SK-N-SH (cell line): ENCODE data around the gene CDK5RAP1. TPM values are rescaled to one million over a fixed set of nuclear protein-coding genes. Genes with fewer than 3 reads are reported as not detected.

Experiments
- CTCF ChIA-PET: fragments of 300-600, 350-600 bp; formaldehyde crosslinking; extraction: SDS; loops from one replicate; lab custom pipeline; 2021; lab: Yijun Ruan, JAX
- POLR2A ChIA-PET: fragments of 350-600 bp; sonication (Branson Sonifier 250); formaldehyde crosslinking; extraction: SDS; loops from one replicate; lab custom pipeline; 2020; ENCODE audit warnings: antibody characterized with exemption, inconsistent platforms; lab: Yijun Ruan, JAX
- DNase-seq: peaks from one replicate; pipeline ENCODE4 v3.0.0; 2012
- H2AFZ ChIP-seq: fragments of 200-600 bp; sonication (generic); 2 replicates; pipeline ENCODE4 v1.8.1; 2016; ENCODE audit warnings: antibody characterized with exemption, mild to moderate bottlenecking, low read depth
- H3F3A ChIP-seq: fragments of 200-600 bp; sonication (generic); replicated peaks from 2 replicates; pipeline ENCODE3; 2016; ENCODE audit warnings: antibody characterized with exemption, mild to moderate bottlenecking; ENCODE audit not compliant: insufficient read depth
- H3K27ac ChIP-seq, 2 experiments: fragments of 200-500 bp in 1 of 2; fragments of 200-600 bp in 1 of 2; sonication (Bioruptor generic) in 1 of 2; sonication (generic), shearing (Covaris generic) in 1 of 2; 2 replicates each; pipeline versions ENCODE4 v1.5.1 to v1.6.1; 2014 to 2016; ENCODE audit warnings: low read depth in 2 of 2, inconsistent platforms in 1 of 2, low read length in 1 of 2, mild to moderate bottlenecking in 1 of 2, mixed read lengths in 1 of 2
- H3K27me3 ChIP-seq: fragments of 200-600 bp; sonication (generic), shearing (Covaris generic); 2 replicates; pipeline ENCODE4 v1.6.1; 2016; ENCODE audit warnings: mixed run types; ENCODE audit not compliant: insufficient read depth
- H3K36me3 ChIP-seq, 2 experiments: fragments of 200-500 bp in 1 of 2; fragments of 200-600 bp in 1 of 2; sonication (Bioruptor generic) in 1 of 2; sonication (generic) in 1 of 2; replicated peaks in 1 of 2; 2 replicates each; pipeline versions ENCODE3 to v1.5.1; 2014 to 2016; ENCODE audit warnings: low read length in 1 of 2, mild to moderate bottlenecking in 1 of 2; ENCODE audit not compliant: insufficient read depth in 2 of 2, control insufficient read depth in 1 of 2
- H3K4me1 ChIP-seq, 2 experiments: fragments of 200-500 bp in 1 of 2; fragments of 200-600 bp in 1 of 2; sonication (Bioruptor generic) in 1 of 2; sonication (generic), shearing (Covaris generic) in 1 of 2; 2 replicates each; pipeline versions ENCODE4 v1.5.1 to v1.6.1; 2014 to 2016; ENCODE audit warnings: low read depth in 1 of 2, low read length in 1 of 2, mixed run types in 1 of 2; ENCODE audit not compliant: insufficient read depth in 2 of 2, control insufficient read depth in 1 of 2
- H3K4me2 ChIP-seq: fragments of 200-600 bp; sonication (generic), shearing (Covaris generic); 2 replicates; pipeline ENCODE4 v1.6.1; 2017; ENCODE audit warnings: mixed run types
- H3K4me3 ChIP-seq, 2 experiments: fragments of 200-500 bp in 1 of 2; fragments of 200-600 bp in 1 of 2; sonication (Bioruptor generic) in 1 of 2; sonication (generic), shearing (Covaris generic) in 1 of 2; 2 replicates each; pipeline versions ENCODE4 v1.5.1 to v1.8.1; 2014 to 2016; ENCODE audit warnings: low read depth in 2 of 2, inconsistent platforms in 1 of 2, low read length in 1 of 2, mild to moderate bottlenecking in 1 of 2, mixed read lengths in 1 of 2, moderate library complexity in 1 of 2
- H3K79me2 ChIP-seq: fragments of 200-600 bp; sonication (generic); 2 replicates; pipeline ENCODE4 v1.8.1; 2017; ENCODE audit warnings: mild to moderate bottlenecking; ENCODE audit not compliant: insufficient read depth
- H3K9ac ChIP-seq: fragments of 200-600 bp; sonication (generic); 2 replicates; pipeline ENCODE4 v1.6.1; 2017; ENCODE audit warnings: mixed run types
- H3K9me2 ChIP-seq: fragments of 200-600 bp; sonication (generic); 2 replicates; pipeline ENCODE4 v1.6.1; 2017; ENCODE audit warnings: mixed run types
- H3K9me3 ChIP-seq: fragments of 200-600 bp; sonication (generic); 2 replicates; pipeline ENCODE4 v1.6.1; 2017; ENCODE audit warnings: mixed run types, mild to moderate bottlenecking, moderate library complexity
- H4K20me1 ChIP-seq: fragments of 200-600 bp; sonication (generic); 2 replicates; pipeline ENCODE4 v1.6.1; 2017; ENCODE audit warnings: mild to moderate bottlenecking, mixed run types; ENCODE audit not compliant: insufficient read depth
- EP300 ChIP-seq, 2 experiments: IDR thresholded peaks; 2 replicates each; pipeline versions ENCODE4 v1.4.0 to v1.6.1; 2012; ENCODE audit warnings: borderline replicate concordance in 1 of 2, low read depth in 1 of 2, low read length in 1 of 2
- FOXJ3 ChIP-seq: sonication (generic); formaldehyde crosslinking; IDR thresholded peaks from 2 replicates; pipeline ENCODE4 v1.5.1; 2020; ENCODE audit warnings: mild to moderate bottlenecking, missing genetic modification reagents
- FOXM1 ChIP-seq: IDR thresholded peaks from 2 replicates; pipeline ENCODE4 v1.4.0; 2012; ENCODE audit warnings: low read depth, mild to moderate bottlenecking
- GABPA ChIP-seq: IDR thresholded peaks from 2 replicates; pipeline ENCODE4 v1.4.0; 2012; ENCODE audit warnings: low read depth, mild to moderate bottlenecking
- IRF3 ChIP-seq: fragments of 150-350 bp; IDR thresholded peaks from 2 replicates; pipeline ENCODE4 v1.6.1; 2016; ENCODE audit warnings: mild to moderate bottlenecking, low read depth, low read length
- JUND ChIP-seq: IDR thresholded peaks from 2 replicates; pipeline ENCODE4 v1.4.0; 2012
- MAX ChIP-seq: IDR thresholded peaks from 2 replicates; pipeline ENCODE4 v1.4.0; 2012; ENCODE audit warnings: low read depth
- MXI1 ChIP-seq: IDR thresholded peaks from 2 replicates; pipeline ENCODE4 v1.6.1; 2012; ENCODE audit warnings: mild to moderate bottlenecking, low read depth, low read length, improper control_type of control experiment
- POLR2AphosphoS5 ChIP-seq: IDR thresholded peaks from 2 replicates; pipeline ENCODE4 v1.6.1; 2012; ENCODE audit warnings: low read depth, low read length
- REST ChIP-seq: IDR thresholded peaks from 2 replicates; pipeline ENCODE4 v1.6.1; 2012; ENCODE audit warnings: mild to moderate bottlenecking, low read depth, low read length, moderate library complexity
- SIN3A ChIP-seq: IDR thresholded peaks from 2 replicates; pipeline ENCODE4 v1.6.1; 2012; ENCODE audit warnings: low read depth, mild to moderate bottlenecking, low read length, moderate library complexity, borderline replicate concordance
- SMC3 ChIP-seq: IDR thresholded peaks from 2 replicates; pipeline ENCODE4 v1.6.1; 2012; ENCODE audit warnings: low read depth, low read length, improper control_type of control experiment
- TCF12 ChIP-seq: IDR thresholded peaks from 2 replicates; pipeline ENCODE4 v1.4.0; 2012
- YY1 ChIP-seq: IDR thresholded peaks from 2 replicates; pipeline ENCODE4 v1.4.0; 2012; ENCODE audit warnings: low read depth, mild to moderate bottlenecking
- WGBS: methylation state at CpG from one replicate; pipeline ENCODE4 v1.1.6; 2017; ENCODE audit warnings: low lambda C conversion rate; 5-methylcytosine and 5-hydroxymethylcytosine counted together
- polyA plus RNA-seq, 3 experiments: library from polyadenylated mRNA; depleted of rRNA; stranded (reverse); fragments of >200 nt; gene quantifications; 2 replicates each; pipeline ENCODE4 v1.2.3, GENCODE V29; 2012

CDK5RAP1 gene
- polyA plus RNA-seq, 1 of the 3 experiments (the other 2 are of a cell fraction): 30.5 TPM

- Histone ChIP-seq H3K4me3 (no peak overlapping the region), H3K9me3 (no peaks in the 10 kb centered on the region), H3K4me2 (no peak overlapping the region), H4K20me1 (no peaks in the 10 kb centered on the region), H3K9me2 (no peaks in the 10 kb centered on the region), H3K27me3 (peaks cover 17% of the 10 kb centered on the region; the same call in 1 of the 2 replicates), H2AFZ (no peak overlapping the region), H3K36me3 (no peaks in the 10 kb centered on the region), H3K4me1 (no peaks in the 10 kb centered on the region), H3K79me2 (no peaks in the 10 kb centered on the region), H3K27ac (no peak overlapping the region), H3K9ac (no peak overlapping the region), H3F3A (no peaks in the 10 kb centered on the region)
- ChIA-PET CTCF (no interaction called here), POLR2A (no interaction called here)
- DNase-seq: no peak
- TF ChIP-seq FOXM1 (no peak), SMC3 (no peak), GABPA (no peak), MXI1 (no peak), JUND (no peak), TCF12 (no peak), FOXJ3 (CRISPR knock-in tag) (no peak), MAX (no peak), REST (no peak), POLR2AphosphoS5 (no peak), YY1 (no peak), EP300 (IDR thresholded peaks at IDR 0.05; ENCODE audit: borderline replicate concordance in 1 of 2, low read depth in 1 of 2, low read length in 1 of 2) (no peak), SIN3A (no peak)
- 64% methylated on average over 6 of the region's 6 CpGs for WGBS
These were observed 63.7 kb downstream of the CDK5RAP1 start for GRCh38 chr20:33337531-33338165.

- H3K36me3 ChIP-seq: no peaks in the 10 kb centered on the region
- no peak overlapping the region for H3K27ac ChIP-seq
- H3K4me3 ChIP-seq: no peak overlapping the region
- H3F3A ChIP-seq: no peaks in the 10 kb centered on the region
- no peak overlapping the region for H3K9ac ChIP-seq
- H2AFZ ChIP-seq: no peak overlapping the region
- ChIA-PET POLR2A (no interaction called here), CTCF (interaction anchor here (0.9 kb wide), 1 partner anchor 38 kb away, joined by 5 read pairs; no protein-coding TSS in a partner anchor)
- H3K9me2 ChIP-seq: no peaks in the 10 kb centered on the region
- H3K4me1 ChIP-seq: no peaks in the 10 kb centered on the region
- peaks cover 22% of the 10 kb centered on the region; the same call in 1 of the 2 replicates for H3K27me3 ChIP-seq
- DNase-seq: no peak
- H3K9me3 ChIP-seq: no peaks in the 10 kb centered on the region
- 57% methylated on average over 7 of the region's 8 CpGs for WGBS
- H3K79me2 ChIP-seq: no peaks in the 10 kb centered on the region
- no peaks in the 10 kb centered on the region for H4K20me1 ChIP-seq
- H3K4me2 ChIP-seq: no peak overlapping the region
- TF ChIP-seq SIN3A (no peak), IRF3 (no peak), FOXM1 (no peak), POLR2AphosphoS5 (no peak)
These were observed 64.2 kb downstream of the CDK5RAP1 start for GRCh38 chr20:33337119-33337518.
